DOHH2 (cell line): ENCODE measurements around the gene WDFY2.

Source experiments
- H3F3A ChIP-seq: fragments of 200-600 bp; sonication (generic), shearing (Covaris generic); 2 replicates; pipeline ENCODE4 v1.6.0; 2016; ENCODE audit warnings: antibody characterized with exemption, mild to moderate bottlenecking; ENCODE audit not compliant: control insufficient read depth, insufficient read depth
- H3K27ac ChIP-seq: fragments of 200-600 bp; sonication (generic); 2 replicates; pipeline ENCODE4 v1.5.1; 2014; ENCODE audit warnings: low read depth, mild to moderate bottlenecking, low read length, moderate library complexity
- H3K27me3 ChIP-seq: fragments of 200-600 bp; sonication (generic); 2 replicates; pipeline ENCODE4 v1.6.1; 2014; ENCODE audit warnings: mild to moderate bottlenecking, low read length, mixed read lengths; ENCODE audit not compliant: control insufficient read depth
- H3K36me3 ChIP-seq: fragments of 200-600 bp; sonication (generic); 2 replicates; pipeline ENCODE4 v1.6.1; 2014; ENCODE audit warnings: mild to moderate bottlenecking, low read length, moderate library complexity, mixed read lengths; ENCODE audit not compliant: control insufficient read depth
- H3K4me1 ChIP-seq: fragments of 200-600 bp; sonication (generic); 2 replicates; pipeline ENCODE4 v1.6.1; 2014; ENCODE audit warnings: mild to moderate bottlenecking, low read length, mixed read lengths; ENCODE audit not compliant: control insufficient read depth
- H3K4me2 ChIP-seq: fragments of 200-600 bp; sonication (generic); 2 replicates; pipeline ENCODE4 v1.6.0; 2014; ENCODE audit warnings: mild to moderate bottlenecking, low read length, moderate library complexity
- H3K4me3 ChIP-seq: fragments of 200-600 bp; sonication (generic); 2 replicates; pipeline ENCODE4 v1.5.1; 2014; ENCODE audit warnings: mild to moderate bottlenecking, low read length, mixed read lengths
- H3K79me2 ChIP-seq: fragments of 200-600 bp; sonication (generic); 2 replicates; pipeline ENCODE4 v1.6.1; 2014; ENCODE audit warnings: mild to moderate bottlenecking, low read length, mixed read lengths; ENCODE audit not compliant: control insufficient read depth
- H3K9me2 ChIP-seq: fragments of 200-600 bp; sonication (generic); replicated peaks from 2 replicates; pipeline ENCODE4 v1.6.1; 2014; ENCODE audit warnings: mild to moderate bottlenecking, low read length, mixed read lengths; ENCODE audit not compliant: control insufficient read depth
- H3K9me3 ChIP-seq: fragments of 200-600 bp; sonication (generic); 2 replicates; pipeline ENCODE4 v1.6.1; 2014; ENCODE audit warnings: antibody characterized with exemption, low read length, mixed read lengths; ENCODE audit not compliant: control insufficient read depth, insufficient read depth
- H4K20me1 ChIP-seq: fragments of 200-600 bp; sonication (generic); 2 replicates; pipeline ENCODE4 v1.6.0; 2014; ENCODE audit warnings: low read depth, mild to moderate bottlenecking, antibody characterized with exemption, low read length, moderate library complexity; ENCODE audit not compliant: control insufficient read depth, insufficient read depth
- CTCF ChIP-seq: fragments of 200-600 bp; sonication (generic); IDR thresholded peaks from one replicate; pipeline ENCODE4 v1.5.1; 2014; ENCODE audit warnings: antibody characterized with exemption, mild to moderate bottlenecking, low read depth, low read length; ENCODE audit not compliant: poor library complexity, severe bottlenecking
- EZH2phosphoT487 ChIP-seq: fragments of 200-600 bp; sonication (generic); IDR thresholded peaks from 2 replicates; pipeline ENCODE4 v1.6.1; 2017; ENCODE audit warnings: borderline replicate concordance, mild to moderate bottlenecking, antibody characterized with exemption, low read length, moderate library complexity, mixed read lengths

The WDFY2 gene

GRCh38 chr13:51676739-51677138, 92.5 kb downstream of the WDFY2 start:
- Histone ChIP-seq H3K9me2 (no peaks in the 10 kb centered on the region), H3K4me1 (peaks cover 11% of the 10 kb centered on the region), H3K4me3 (no peak overlapping the region)

GRCh38 chr13:51678420-51678819, 94.2 kb downstream of the WDFY2 start:
- H3K79me2 ChIP-seq: no peaks in the 10 kb centered on the region
- no peaks in the 10 kb centered on the region for H3K9me3 ChIP-seq
- no peaks in the 10 kb centered on the region for H3F3A ChIP-seq

More at GRCh38 chr13:51676739-51677138, 92.5 kb downstream of the WDFY2 start:
- Histone ChIP-seq H3K4me2 (no peak overlapping the region), H3K27ac (no peak overlapping the region), H3K27me3 (no peaks in the 10 kb centered on the region), H3K9me3 (no peaks in the 10 kb centered on the region), H3K36me3 (no peaks in the 10 kb centered on the region), H3F3A (no peaks in the 10 kb centered on the region), H4K20me1 (no peaks in the 10 kb centered on the region), H3K79me2 (peaks cover 2% of the 10 kb centered on the region)
- TF ChIP-seq CTCF: no peak

GRCh38 chr13:51679616-51680015, 95.4 kb downstream of the WDFY2 start:
- no peaks in the 10 kb centered on the region for H3K27me3 ChIP-seq
- TF ChIP-seq EZH2phosphoT487: no peak
- TF ChIP-seq CTCF: no peak
- H3K4me1 ChIP-seq: no peaks in the 10 kb centered on the region
- no peaks in the 10 kb centered on the region for H3K9me2 ChIP-seq
- no peak overlapping the region for H3K4me2 ChIP-seq
- no peaks in the 10 kb centered on the region for H3F3A ChIP-seq
- H3K79me2 ChIP-seq: no peaks in the 10 kb centered on the region
- no peaks in the 10 kb centered on the region for H3K36me3 ChIP-seq
- H4K20me1 ChIP-seq: no peaks in the 10 kb centered on the region
- no peak overlapping the region for H3K4me3 ChIP-seq
- no peaks in the 10 kb centered on the region for H3K9me3 ChIP-seq
- H3K27ac ChIP-seq: no peak overlapping the region

More at GRCh38 chr13:51678420-51678819, 94.2 kb downstream of the WDFY2 start:
- H3K9me2 ChIP-seq: no peaks in the 10 kb centered on the region
- H3K27ac ChIP-seq: no peak overlapping the region
- no peaks in the 10 kb centered on the region for H3K36me3 ChIP-seq
- H3K4me3 ChIP-seq: no peak overlapping the region
- no peaks in the 10 kb centered on the region for H4K20me1 ChIP-seq
- TF ChIP-seq EZH2phosphoT487 (no peak), CTCF (no peak)
- H3K27me3 ChIP-seq: no peaks in the 10 kb centered on the region
- peaks cover under 1% of the 10 kb centered on the region for H3K4me1 ChIP-seq
- no peak overlapping the region for H3K4me2 ChIP-seq
